Omental fat pad (tissue), 4 donors: ENCODE measurements around the gene MTHFS. TPM values are rescaled to one million over a fixed set of nuclear protein-coding genes. Genes with fewer than 3 reads are reported as not detected.

Experiments used
- small RNA-seq: library from RNA; depleted of rRNA; stranded (forward); fragments of <200 nt; gene quantifications from one replicate; pipeline ENCODE3, GENCODE V24; 2016
- total RNA-seq, 4 donors: library from RNA; depleted of rRNA; stranded (reverse); fragments of >200 nt; gene quantifications; one replicate each; pipeline ENCODE4 v1.1.0, GENCODE V29; 2016

The MTHFS gene
- total RNA-seq, 4 donors from 2014 or later, result 20.8 to 35.3 (median 28.6) TPM

Small RNAs within 50 kb of the gene (small RNA-seq; reads per million reads assigned to genes)
- gene RNU6-667P, result not detected

Other genes starting within 250 kb of the MTHFS start
- 10 to 100 TPM in 3 of 4 donors, 1 to 10 TPM in 1; 1.8 to 20.4 (median 16.1) TPM for gene BCL2A1, start 74.2 kb upstream of the MTHFS start, total RNA-seq
- gene ZFAND6, start 162.7 kb upstream of the MTHFS start, total RNA-seq, result 100 to 1,000 TPM in 2 of 4 donors, 10 to 100 TPM in 2; 85.1 to 151 (median 120) TPM